Measurements from ENCODE around the gene SCGB1C2.
"Not testable (repeated sequence)": the region's sequence is repeated elsewhere in the genome, so short reads cannot be mapped to it uniquely, and the experiment has no call there.

Gene SCGB1C2

GRCh38 chr17:149231-149630 is 11.9 kb downstream of the SCGB1C2 start:
- DNase-seq: no peak

GRCh38 chr17:149897-150584 is 12.7 kb downstream of the SCGB1C2 start:
- DNase-seq: no peak

GRCh38 chr17:151004-151403 is 13.6 kb downstream of the SCGB1C2 start:
- no peak for DNase-seq

GRCh38 chr17:151886-152859 is 14.8 kb downstream of the SCGB1C2 start:
- no peak for DNase-seq

GRCh38 chr17:152860-153420 is 15.6 kb downstream of the SCGB1C2 start:
- no peak for DNase-seq

- no peak for DNase-seq
These were observed 16.5 kb downstream of the SCGB1C2 start for GRCh38 chr17:153851-154250.

- no peak for DNase-seq
These were observed 18.2 kb downstream of the SCGB1C2 start for GRCh38 chr17:155576-155975.

- no peak for DNase-seq
These were observed 18.8 kb downstream of the SCGB1C2 start for GRCh38 chr17:156094-156621.

GRCh38 chr17:156946-157345 is 19.6 kb downstream of the SCGB1C2 start:
- DNase-seq: no peak

GRCh38 chr17:157901-158300 is 20.5 kb downstream of the SCGB1C2 start:
- DNase-seq: no peak

- no peak for DNase-seq
These were observed 21.0 kb downstream of the SCGB1C2 start for GRCh38 chr17:158379-158778.

GRCh38 chr17:159609-160008 is 22.2 kb downstream of the SCGB1C2 start:
- no peak for DNase-seq

- DNase-seq: no peak
These were observed 23.0 kb downstream of the SCGB1C2 start for GRCh38 chr17:160336-160735.

- DNase-seq: no peak
These were observed 24.1 kb downstream of the SCGB1C2 start for GRCh38 chr17:161481-161880.

GRCh38 chr17:162689-163088 is 25.3 kb downstream of the SCGB1C2 start:
- DNase-seq: no peak

GRCh38 chr17:163514-164098 is 26.2 kb downstream of the SCGB1C2 start:
- DNase-seq: peak; percentile 68

- DNase-seq: peak; percentile 54
These were observed 27.2 kb downstream of the SCGB1C2 start for GRCh38 chr17:164303-165235.

GRCh38 chr17:165939-166338 is 28.6 kb downstream of the SCGB1C2 start:
- no peak for DNase-seq

GRCh38 chr17:168614-169013 is 31.2 kb downstream of the SCGB1C2 start:
- DNase-seq: not testable (repeated sequence)

- no peak for DNase-seq
These were observed 32.8 kb downstream of the SCGB1C2 start for GRCh38 chr17:170130-170670.

GRCh38 chr17:171871-172270 is 34.5 kb downstream of the SCGB1C2 start:
- no peak for DNase-seq

- no peak for DNase-seq
These were observed 35.0 kb downstream of the SCGB1C2 start for GRCh38 chr17:172401-172800.

Measured in RPMI8226 (cell line).